Pulmonary artery endothelial cell (primary cell): ENCODE results near the gene ARHGEF4. TPM values are rescaled to one million over a fixed set of nuclear protein-coding genes. Genes with fewer than 3 reads are reported as not detected.

Experiments
- DNase-seq: peaks from one replicate; pipeline ENCODE4 v3.0.0-alpha.2; 2011; ENCODE audit warnings: low read depth, low spot score
- total RNA-seq: library from RNA; depleted of rRNA; stranded (reverse); fragments of >200 nt; gene quantifications from 2 replicates; pipeline ENCODE4 v1.2.3, GENCODE V29; 2014

Gene ARHGEF4
- total RNA-seq, 1 donor from 2014 or later: not detected

- no peak for DNase-seq
These were observed 21.6 kb upstream of the ARHGEF4 start for GRCh38 chr2:130814931-130815680.

DNA sequence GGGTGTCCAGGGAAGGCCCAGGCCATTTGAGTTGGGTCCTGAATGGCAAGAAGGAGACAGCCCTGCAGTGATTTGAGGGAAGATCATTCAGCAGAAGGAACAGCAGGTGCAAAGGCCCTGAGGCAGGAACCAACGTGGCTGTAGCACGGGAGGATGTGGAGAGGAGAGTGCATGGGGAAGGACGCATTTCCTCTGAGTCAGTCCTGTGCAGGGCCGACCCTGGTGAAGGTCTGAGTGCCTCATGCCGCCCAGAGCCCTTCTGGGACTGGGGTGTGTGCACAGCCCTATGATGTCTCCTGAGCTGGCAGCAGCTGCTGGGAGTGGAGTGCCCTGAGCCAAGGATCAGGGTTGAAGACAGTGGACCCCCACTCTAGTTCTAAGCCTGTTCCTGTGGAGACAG is 17.9 kb upstream of the ARHGEF4 start:
- no peak for DNase-seq

- DNase-seq: no peak
These were observed 17.5 kb upstream of the ARHGEF4 start for GRCh38 chr2:130819226-130819607.

DNA sequence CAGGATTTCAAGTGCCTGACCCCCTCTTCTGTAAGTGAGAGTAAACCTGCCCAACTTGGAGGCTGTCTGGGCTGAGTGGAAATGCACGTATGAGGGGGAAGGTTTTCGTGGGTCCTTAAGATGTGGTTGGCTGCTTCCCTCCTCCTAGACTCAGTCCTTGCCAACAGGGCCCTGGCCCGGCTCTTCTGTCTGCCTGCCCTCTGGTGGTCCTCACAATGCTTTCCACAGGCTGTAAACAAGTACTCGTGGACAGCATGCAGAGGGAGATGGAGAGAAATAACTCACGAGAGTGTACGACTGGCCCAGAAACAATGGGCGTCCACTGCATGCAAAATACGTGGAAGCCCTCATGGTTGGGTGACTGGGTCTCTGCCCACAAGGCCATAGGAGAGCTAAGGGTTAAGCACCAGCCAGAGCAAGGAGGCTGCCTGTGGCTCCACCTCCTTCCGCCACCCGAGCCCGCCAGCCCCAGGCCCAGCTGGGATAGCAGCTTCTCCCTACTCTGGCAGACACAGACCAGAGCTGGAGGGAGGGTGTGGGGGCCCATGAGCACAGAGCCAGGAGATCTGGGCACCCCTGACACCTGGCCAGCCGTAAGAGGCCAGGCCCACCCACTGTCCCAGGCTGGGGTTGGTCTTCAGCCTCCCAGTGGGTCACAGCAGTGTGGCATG is 17.0 kb upstream of the ARHGEF4 start:
- DNase-seq: no peak

GRCh38 chr2:130820279-130820861 is 16.3 kb upstream of the ARHGEF4 start:
- DNase-seq: no peak

DNA sequence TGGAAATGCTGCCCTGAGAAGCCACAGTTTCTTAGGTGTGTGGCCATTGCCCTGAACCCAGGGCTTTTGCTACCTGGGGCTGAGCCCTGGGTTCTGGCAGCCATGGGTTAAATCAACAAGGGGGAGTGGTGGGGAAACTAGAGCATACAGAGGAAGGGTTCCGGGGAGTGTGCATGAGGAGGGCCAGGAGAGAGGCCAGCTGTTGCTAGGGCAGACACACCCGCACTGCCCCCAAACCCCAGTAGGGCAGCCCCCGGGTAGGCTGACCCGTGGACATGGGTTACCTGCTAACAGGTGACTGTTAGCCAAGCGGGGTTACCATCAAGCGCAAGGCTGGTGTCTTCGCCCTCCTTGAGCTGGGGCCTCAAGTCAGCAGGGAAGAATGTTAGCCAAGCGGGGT is 14.8 kb upstream of the ARHGEF4 start:
- DNase-seq: no peak

DNA sequence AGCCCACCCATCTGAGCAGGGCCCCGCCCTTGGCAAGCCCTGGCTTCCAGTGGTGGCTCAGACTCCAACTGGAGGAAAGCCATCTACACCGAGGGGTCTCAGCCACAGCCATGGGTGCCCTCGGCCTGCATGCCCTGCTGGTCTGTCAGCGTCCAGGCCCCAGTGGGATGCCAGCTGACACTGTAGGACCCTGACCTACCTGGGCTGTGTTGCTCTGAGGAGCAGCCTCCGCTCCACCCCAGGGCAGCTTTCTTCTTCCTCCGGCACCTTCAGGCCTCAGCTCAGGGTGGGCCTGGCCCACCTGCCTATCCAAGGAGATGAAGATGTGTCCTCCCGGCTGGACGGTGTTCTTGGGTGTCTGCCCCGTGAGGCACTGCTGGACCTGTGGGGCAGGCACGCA is 13.9 kb upstream of the ARHGEF4 start:
- DNase-seq: no peak

- DNase-seq: no peak
These were observed 13.4 kb upstream of the ARHGEF4 start for GRCh38 chr2:130823171-130823885.

DNA sequence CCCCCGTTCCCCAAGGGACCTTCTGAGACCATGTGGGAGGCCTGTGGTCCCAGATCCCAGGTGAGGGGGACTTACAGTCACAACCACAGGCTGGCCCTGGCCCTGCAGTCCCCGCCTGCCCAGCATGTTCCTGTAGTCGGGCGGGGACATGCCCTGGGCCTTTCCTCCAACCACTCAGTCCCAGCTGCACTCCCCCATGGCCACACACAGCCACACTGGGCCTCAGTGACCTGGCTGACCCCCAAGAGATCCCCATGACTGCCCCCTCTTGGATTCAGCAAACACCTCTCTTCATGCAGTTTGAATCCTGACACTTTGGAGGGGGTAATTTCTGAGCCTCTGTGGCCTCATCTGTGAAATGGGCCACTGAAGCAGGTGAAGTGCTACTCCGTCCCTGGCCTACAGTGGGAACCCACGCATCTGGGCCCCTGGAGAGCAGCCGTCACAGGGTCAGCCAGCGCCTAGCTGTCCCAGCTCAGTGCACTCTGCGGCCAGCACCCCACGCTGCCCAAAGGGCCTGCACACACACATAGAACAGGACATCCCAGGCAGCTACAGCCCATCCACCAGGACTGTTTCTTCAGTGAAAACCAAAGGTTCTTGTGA is 12.7 kb upstream of the ARHGEF4 start:
- no peak for DNase-seq

GRCh38 chr2:130824492-130825061 is 12.1 kb upstream of the ARHGEF4 start:
- peak; percentile 83 for DNase-seq

DNA sequence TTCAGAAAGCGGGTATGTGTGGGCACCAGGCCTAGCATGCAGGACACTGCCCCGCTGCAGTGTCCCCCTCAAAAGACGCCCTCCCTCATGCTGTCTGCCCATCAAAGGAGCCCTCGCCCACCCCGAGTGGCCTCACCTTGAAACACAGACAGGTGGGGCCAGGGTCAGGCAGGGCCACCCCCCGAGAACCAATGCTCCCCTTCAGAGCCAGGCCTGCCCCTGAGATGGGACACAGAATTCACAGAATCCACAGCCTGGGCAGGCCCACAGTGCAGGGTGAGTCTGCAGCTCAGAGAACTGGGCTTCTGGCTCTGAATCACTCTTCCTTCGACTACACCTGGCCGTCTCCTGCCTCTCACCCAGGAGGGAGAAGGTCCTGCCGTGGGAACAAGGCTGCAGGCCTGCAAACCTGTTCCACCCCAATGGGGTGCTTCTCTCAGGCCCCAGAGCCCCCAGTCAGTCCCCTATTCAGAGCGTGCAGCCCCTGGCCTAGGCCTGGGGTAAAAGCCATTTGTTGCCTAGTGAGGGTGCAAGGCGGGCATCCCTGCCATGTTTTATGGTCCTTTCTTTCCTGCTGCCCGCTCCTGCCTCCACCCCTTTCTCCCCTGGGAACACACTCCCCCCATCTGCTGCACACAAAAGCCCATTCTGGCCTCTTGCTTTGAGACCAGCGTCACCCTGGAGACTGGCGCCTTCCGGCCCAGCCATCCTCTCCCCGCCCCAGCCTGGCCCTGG is 11.3 kb upstream of the ARHGEF4 start:
- DNase-seq: no peak

DNA sequence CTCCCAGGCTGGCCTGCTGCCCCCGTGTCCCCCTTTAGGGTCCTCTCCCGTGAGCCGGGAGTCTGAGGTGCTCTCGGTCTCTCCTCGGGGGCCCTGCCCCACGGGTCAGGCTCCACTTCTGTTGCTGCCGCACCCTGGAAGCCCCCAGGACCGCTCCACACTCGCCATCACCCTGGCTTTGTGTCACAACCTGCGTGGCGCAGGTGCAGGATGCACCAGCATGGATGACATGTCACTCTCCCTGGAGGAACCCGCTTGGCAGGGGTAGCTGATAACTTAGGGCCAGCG is 10.8 kb upstream of the ARHGEF4 start:
- no peak for DNase-seq

DNA sequence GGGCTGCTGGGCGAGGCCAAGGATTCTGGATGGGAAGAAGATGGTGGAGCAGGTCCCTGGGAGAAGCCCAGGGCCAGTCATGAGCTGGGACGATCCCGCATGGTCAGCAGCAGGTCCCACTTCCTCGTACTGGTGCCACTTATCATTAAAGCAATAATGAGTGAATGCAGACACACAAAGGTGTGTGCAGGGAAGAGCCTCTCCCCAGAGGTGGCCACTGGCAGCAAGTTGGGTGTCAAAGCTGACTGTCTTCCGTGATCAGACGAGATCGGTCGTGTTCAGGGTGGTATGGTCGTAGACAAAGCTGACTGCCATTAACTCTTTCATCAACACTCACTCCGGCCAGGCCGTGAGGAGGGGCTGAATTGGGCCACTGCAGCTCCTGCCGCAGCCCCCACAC is 10.3 kb upstream of the ARHGEF4 start:
- DNase-seq: no peak

DNA sequence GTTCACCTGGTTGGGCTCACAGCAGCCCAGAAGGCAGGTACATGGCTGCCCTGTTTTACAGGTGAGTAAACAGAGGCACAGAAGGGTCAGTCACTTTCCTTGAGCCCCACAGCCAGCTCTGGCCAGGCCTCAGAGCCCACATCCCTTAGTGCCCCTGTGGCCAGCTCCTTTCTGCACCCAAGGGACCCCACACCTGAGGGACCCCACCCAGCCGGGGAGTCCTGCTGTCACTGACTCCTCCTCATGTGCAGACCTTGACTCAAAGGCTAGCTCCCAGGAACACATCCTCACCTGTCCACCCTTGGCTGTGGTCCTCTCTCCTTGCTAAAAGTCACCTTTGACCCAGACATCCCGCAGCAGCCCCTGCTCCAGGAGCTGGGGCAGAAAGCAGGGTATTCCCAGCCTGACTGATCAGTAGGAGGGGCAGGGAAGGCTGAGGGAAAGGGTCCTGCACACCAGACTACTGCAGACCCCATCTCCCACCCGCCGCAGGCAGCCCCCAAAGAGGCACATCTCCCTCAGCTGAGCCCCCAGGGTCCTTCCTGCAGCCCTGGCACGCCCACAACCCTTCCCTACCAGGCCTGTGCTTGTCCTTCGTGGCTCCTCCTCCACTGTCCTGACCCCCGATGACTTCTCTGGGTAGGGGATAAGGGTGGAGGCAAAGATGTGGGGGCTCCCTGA is 9.8 kb upstream of the ARHGEF4 start:
- no peak for DNase-seq

- DNase-seq: no peak
These were observed 9.0 kb upstream of the ARHGEF4 start for GRCh38 chr2:130827502-130828251.

- no peak for DNase-seq
These were observed 8.3 kb upstream of the ARHGEF4 start for GRCh38 chr2:130828461-130828860.

GRCh38 chr2:130829015-130829414 is 7.7 kb upstream of the ARHGEF4 start:
- no peak for DNase-seq

GRCh38 chr2:130830538-130830937 is 6.2 kb upstream of the ARHGEF4 start:
- no peak for DNase-seq

- DNase-seq: no peak
These were observed 5.4 kb upstream of the ARHGEF4 start for GRCh38 chr2:130831356-130831755.
